Esophagus muscularis mucosa (tissue), 4 donors: ENCODE measurements around the gene TWIST1. TPM values are rescaled to one million over a fixed set of nuclear protein-coding genes. Genes with fewer than 3 reads are reported as not detected.
A peak's percentile ranks its signal among the peaks of the same experiment; 100 is the strongest.

Experiments
- DNase-seq: peaks from one replicate; pipeline ENCODE4 v3.0.0-alpha.2; 2017; ENCODE audit errors: extremely low spot score
- H3K27ac ChIP-seq, 4 donors: fragments of 200-600 bp; sonication (generic); replicated peaks in 1 of 4; 1 replicate in 3 of 4; 2 replicates in 1 of 4; pipeline ENCODE4 v1.5.1; 2016 to 2019; ENCODE audit warnings: mild to moderate bottlenecking in 1 of 4
- H3K27me3 ChIP-seq, 4 donors: fragments of 200-600 bp; sonication (generic); one replicate each; pipeline versions ENCODE4 v1.5.1 to v1.6.0; 2016 to 2019
- H3K36me3 ChIP-seq, 4 donors: fragments of 200-600 bp; sonication (generic); one replicate each; pipeline ENCODE4 v1.5.1; 2016 to 2019
- H3K4me1 ChIP-seq, 4 donors: fragments of 200-600 bp; sonication (generic); one replicate each; pipeline ENCODE4 v1.5.1; 2016 to 2019
- H3K4me3 ChIP-seq, 4 donors: fragments of 200-600 bp; sonication (generic); 1 replicate in 2 of 4; 2 replicates in 2 of 4; pipeline ENCODE4 v1.5.1; 2016 to 2019; ENCODE audit warnings: mild to moderate bottlenecking in 4 of 4, moderate library complexity in 1 of 4
- H3K9me3 ChIP-seq, 4 donors: fragments of 200-600 bp; sonication (generic); 1 replicate in 3 of 4; 2 replicates in 1 of 4; pipeline ENCODE4 v1.5.1; 2016 to 2019
- EP300 ChIP-seq: sonication (generic); formaldehyde crosslinking; IDR thresholded peaks from one replicate; pipeline ENCODE4 v1.6.1; 2017; ENCODE audit warnings: antibody characterized with exemption
- POLR2A ChIP-seq: fragments of 450-650 bp; IDR thresholded peaks from one replicate; pipeline ENCODE4 v1.6.1; 2017; ENCODE audit warnings: antibody characterized with exemption, moderate library complexity, mild to moderate bottlenecking, low read depth
- POLR2AphosphoS5 ChIP-seq, 2 donors: sonication (generic); formaldehyde crosslinking; IDR thresholded peaks; one replicate each; pipeline ENCODE4 v1.6.1; 2017; ENCODE audit warnings: antibody characterized with exemption in 2 of 2
- WGBS: methylation state at CpG from one replicate; pipeline ENCODE4 v1.1.5; 2018; 5-methylcytosine and 5-hydroxymethylcytosine counted together
- intact Hi-C: fragments of 100-400 bp; cut with DNase I; formaldehyde crosslinking; loops from one replicate; pipeline ENCODE4 v1.15.1; 2023
- total RNA-seq, 4 donors: library from RNA; depleted of rRNA; stranded (reverse); fragments of >200 nt; gene quantifications; one replicate each; pipeline versions ENCODE4 v1.1.0 to v1.2.1, GENCODE V29; 2016
- TF ChIP-seq, protein P1 (sequence below), 3 experiments: fragments of 200-600 bp in 2 of 3; fragments of 450-650 bp in 1 of 3; sonication (generic) in 2 of 3; IDR thresholded peaks; one replicate each; pipeline ENCODE4 v1.5.1; 2017 to 2019; ENCODE audit warnings: antibody characterized with exemption in 3 of 3, mild to moderate bottlenecking in 2 of 3, moderate library complexity in 1 of 3

TWIST1 gene
- total RNA-seq, 4 donors from 2014 or later = 15.6 to 18.3 (median 16.1) TPM

GRCh38 chr7:19107356-19108146 is 9.9 kb downstream of the TWIST1 start:
- Histone ChIP-seq H3K4me1 (peaks cover 14 to 52% (median 35%) of the 10 kb centered on the region in 4 donors), H3K4me3 (peak overlapping the region; percentile 54 to 67 (median 58)), H3K27me3 (peaks cover 0 to 71% (median 7%) of the 10 kb centered on the region in 4 donors), H3K36me3 (no peaks in the 10 kb centered on the region), H3K27ac (peak overlapping the region; percentile 78 to 84 (median 82)), H3K9me3 (no peaks in the 10 kb centered on the region)
- no peak for TF ChIP-seq EP300
- TF ChIP-seq POLR2AphosphoS5 (IDR thresholded peaks at IDR 0.05) = peak; percentile 39 to 40
- TF ChIP-seq POLR2A = no peak
- TF ChIP-seq, protein P1, sequence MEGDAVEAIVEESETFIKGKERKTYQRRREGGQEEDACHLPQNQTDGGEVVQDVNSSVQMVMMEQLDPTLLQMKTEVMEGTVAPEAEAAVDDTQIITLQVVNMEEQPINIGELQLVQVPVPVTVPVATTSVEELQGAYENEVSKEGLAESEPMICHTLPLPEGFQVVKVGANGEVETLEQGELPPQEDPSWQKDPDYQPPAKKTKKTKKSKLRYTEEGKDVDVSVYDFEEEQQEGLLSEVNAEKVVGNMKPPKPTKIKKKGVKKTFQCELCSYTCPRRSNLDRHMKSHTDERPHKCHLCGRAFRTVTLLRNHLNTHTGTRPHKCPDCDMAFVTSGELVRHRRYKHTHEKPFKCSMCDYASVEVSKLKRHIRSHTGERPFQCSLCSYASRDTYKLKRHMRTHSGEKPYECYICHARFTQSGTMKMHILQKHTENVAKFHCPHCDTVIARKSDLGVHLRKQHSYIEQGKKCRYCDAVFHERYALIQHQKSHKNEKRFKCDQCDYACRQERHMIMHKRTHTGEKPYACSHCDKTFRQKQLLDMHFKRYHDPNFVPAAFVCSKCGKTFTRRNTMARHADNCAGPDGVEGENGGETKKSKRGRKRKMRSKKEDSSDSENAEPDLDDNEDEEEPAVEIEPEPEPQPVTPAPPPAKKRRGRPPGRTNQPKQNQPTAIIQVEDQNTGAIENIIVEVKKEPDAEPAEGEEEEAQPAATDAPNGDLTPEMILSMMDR (IDR thresholded peaks at IDR 0.05) = no peak
- intact Hi-C loops = no loop called here
- DNase-seq = no peak
- WGBS = 1% methylated on average over 47 of the region's 48 CpGs

DNA sequence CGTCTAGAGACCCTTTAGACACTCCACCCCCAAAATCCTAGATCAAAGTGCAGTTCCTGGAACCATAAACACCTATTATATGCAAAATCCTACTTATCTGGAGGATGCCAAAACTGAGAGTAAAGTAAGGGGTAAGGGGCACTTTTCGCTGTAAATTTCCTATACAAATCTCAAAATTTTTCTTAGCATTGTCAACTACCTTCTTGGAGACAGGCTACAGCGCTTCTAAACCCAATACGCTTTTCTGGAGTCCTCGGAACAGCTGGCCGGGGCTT is 10.4 kb downstream of the TWIST1 start:
- H3K9me3 ChIP-seq = no peaks in the 10 kb centered on the region
- peak overlapping the region; percentile 78 to 84 (median 82) for H3K27ac ChIP-seq
- H3K27me3 ChIP-seq = peaks cover 0 to 66% (median 6%) of the 10 kb centered on the region in 4 donors

DNA sequence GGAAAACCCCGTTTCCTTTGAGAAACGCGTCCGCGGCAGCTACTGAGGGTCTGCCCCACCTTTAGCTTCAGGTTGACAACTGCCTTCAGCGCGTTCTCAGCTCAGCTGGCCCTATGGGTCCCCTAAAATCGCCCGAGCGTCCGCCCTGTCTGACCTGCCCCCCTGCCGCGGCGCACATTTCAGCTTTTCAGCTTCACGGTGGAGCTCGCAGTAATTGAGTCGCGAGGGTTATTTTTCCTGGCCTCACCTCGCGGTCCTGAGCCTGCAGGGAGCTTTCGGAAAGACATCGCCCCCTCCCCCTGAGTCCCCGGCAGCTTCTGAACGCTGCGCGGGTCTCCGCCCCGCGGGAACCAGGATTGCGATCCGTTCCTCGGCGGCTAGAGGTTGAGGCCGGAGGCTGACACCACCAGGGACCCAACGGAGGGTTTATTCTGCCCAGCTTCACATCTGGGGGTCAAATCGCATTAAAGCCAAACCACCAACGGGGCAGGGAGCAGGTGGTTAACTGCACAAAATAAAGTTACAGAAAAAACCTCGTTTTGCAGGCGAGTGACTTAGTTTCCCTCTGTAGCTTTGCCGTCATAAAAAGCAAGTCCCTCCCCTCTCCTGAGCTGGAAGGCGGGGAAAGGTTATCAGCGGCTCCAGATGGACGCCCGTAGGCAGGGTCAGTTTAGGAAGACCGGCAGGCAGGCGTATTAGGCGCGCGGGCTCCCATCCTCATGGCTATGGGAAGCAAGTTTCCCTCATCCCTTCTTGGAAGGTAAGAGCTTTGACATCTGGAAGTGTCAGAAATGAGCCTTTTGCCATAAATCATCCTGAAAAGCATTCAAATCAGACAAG is 11.0 kb downstream of the TWIST1 start:
- H3K27me3 ChIP-seq = peaks cover 0 to 60% (median 6%) of the 10 kb centered on the region in 4 donors
- no peak for DNase-seq
- H3K27ac ChIP-seq = peak overlapping the region; percentile 78 to 84 (median 82)

More for the DNA sequence above, 10.4 kb downstream of the TWIST1 start:
- H3K36me3 ChIP-seq = no peaks in the 10 kb centered on the region
- peak overlapping the region; percentile 54 to 67 (median 58) for H3K4me3 ChIP-seq
- intact Hi-C loops = no loop called here
- no peak for TF ChIP-seq POLR2A
- TF ChIP-seq, protein P1 (IDR thresholded peaks at IDR 0.05) = no peak
- TF ChIP-seq EP300 = no peak
- no peak for TF ChIP-seq POLR2AphosphoS5 (IDR thresholded peaks at IDR 0.05)
- H3K4me1 ChIP-seq = peaks cover 14 to 46% (median 30%) of the 10 kb centered on the region in 4 donors
- 4% methylated on average over 6 of the region's 6 CpGs for WGBS
- DNase-seq = no peak

DNA sequence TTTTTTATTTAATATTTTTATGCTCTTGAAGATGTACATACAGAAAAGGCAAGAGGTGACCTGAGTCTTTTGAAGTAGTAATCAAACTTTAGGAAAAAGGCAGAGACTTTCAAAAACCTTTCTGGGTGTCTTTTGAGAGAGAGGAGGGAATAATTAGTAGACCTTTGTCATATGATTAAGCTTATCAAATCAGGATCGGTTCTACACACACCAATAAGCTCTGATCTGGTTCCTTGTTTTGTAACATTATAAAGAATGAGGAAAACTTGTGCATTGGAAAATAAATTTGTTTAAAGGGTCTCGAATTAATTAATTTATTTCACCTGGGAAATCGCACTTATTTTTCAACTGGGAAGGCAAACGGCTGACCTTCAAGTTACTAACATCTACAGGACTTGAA is 11.9 kb downstream of the TWIST1 start:
- 58% methylated on average over 4 of the region's 4 CpGs for WGBS
- no peak for DNase-seq
- H3K4me1 ChIP-seq = peaks cover 14 to 32% (median 29%) of the 10 kb centered on the region in 4 donors
- peak overlapping the region; percentile 54 to 67 (median 58) for H3K4me3 ChIP-seq
- H3K27me3 ChIP-seq = peaks cover 0 to 51% (median 6%) of the 10 kb centered on the region in 4 donors
- H3K36me3 ChIP-seq = no peaks in the 10 kb centered on the region
- peak overlapping the region in 3 of 4 donors; percentile 82 to 84 (median 83) for H3K27ac ChIP-seq
- TF ChIP-seq POLR2AphosphoS5 (IDR thresholded peaks at IDR 0.05) (no peak), POLR2A (no peak)
- intact Hi-C loops = no loop called here
- H3K9me3 ChIP-seq = no peaks in the 10 kb centered on the region

More for the DNA sequence above, 11.0 kb downstream of the TWIST1 start:
- WGBS = 4% methylated on average over 33 of the region's 49 CpGs
- Histone ChIP-seq H3K9me3 (no peaks in the 10 kb centered on the region), H3K4me1 (peaks cover 14 to 41% (median 29%) of the 10 kb centered on the region in 4 donors), H3K36me3 (no peaks in the 10 kb centered on the region), H3K4me3 (peak overlapping the region; percentile 54 to 67 (median 58))
- intact Hi-C loops = no loop called here
- TF ChIP-seq POLR2AphosphoS5 (IDR thresholded peaks at IDR 0.05) (no peak), POLR2A (no peak), EP300 (no peak)
- TF ChIP-seq, protein P1 (IDR thresholded peaks at IDR 0.05) = no peak

- H3K27me3 ChIP-seq = peaks cover 0 to 44% (median 6%) of the 10 kb centered on the region in 4 donors
- 83% methylated on average over 4 of the region's 4 CpGs for WGBS
Observed at GRCh38 chr7:19104811-19105210, 12.6 kb downstream of the TWIST1 start.

More at GRCh38 chr7:19104811-19105210, 12.6 kb downstream of the TWIST1 start:
- Histone ChIP-seq H3K9me3 (no peaks in the 10 kb centered on the region), H3K36me3 (no peaks in the 10 kb centered on the region), H3K27ac (no peak overlapping the region), H3K4me1 (peaks cover 14 to 32% (median 29%) of the 10 kb centered on the region in 4 donors), H3K4me3 (no peak overlapping the region)
- no peak for DNase-seq
- TF ChIP-seq EP300 = no peak
- TF ChIP-seq, protein P1 (IDR thresholded peaks at IDR 0.05) = no peak
- no peak for TF ChIP-seq POLR2A
- no peak for TF ChIP-seq POLR2AphosphoS5 (IDR thresholded peaks at IDR 0.05)
- intact Hi-C loops = no loop called here
